Smooth muscle cell (in vitro differentiated cells): ENCODE data around the gene TMEM256. TPM values are rescaled to one million over a fixed set of nuclear protein-coding genes. Genes with fewer than 3 reads are reported as not detected.

Experiments
- DNase-seq: peaks from one replicate; lab custom pipeline; 2025; ENCODE audit not compliant: unreplicated experiment; lab: John Stamatoyannopoulos, UW
- H2AFZ ChIP-seq: fragments of 200-600 bp; sonication (generic); 2 replicates; pipeline ENCODE4 v1.6.0; 2016; ENCODE audit warnings: antibody characterized with exemption, low read depth, mild to moderate bottlenecking
- H3F3A ChIP-seq: fragments of 200-600 bp; sonication (generic); 2 replicates; pipeline ENCODE4 v1.6.0; 2017; ENCODE audit warnings: antibody characterized with exemption, low read depth
- H3K27ac ChIP-seq: fragments of 200-600 bp; sonication (generic); 2 replicates; pipeline ENCODE4 v1.5.1; 2016; ENCODE audit warnings: low read depth, mild to moderate bottlenecking
- H3K27me3 ChIP-seq: fragments of 200-600 bp; sonication (generic); 2 replicates; pipeline ENCODE4 v1.6.1; 2016; ENCODE audit warnings: low read depth, mild to moderate bottlenecking
- H3K36me3 ChIP-seq: fragments of 200-600 bp; sonication (generic); 2 replicates; pipeline ENCODE4 v1.5.1; 2016; ENCODE audit warnings: low read depth
- H3K4me1 ChIP-seq: fragments of 200-600 bp; sonication (generic); 2 replicates; pipeline ENCODE4 v1.5.1; 2016; ENCODE audit warnings: low read depth
- H3K4me2 ChIP-seq: fragments of 200-600 bp; sonication (generic); 2 replicates; pipeline ENCODE4 v1.6.0; 2016; ENCODE audit warnings: mild to moderate bottlenecking
- H3K4me3 ChIP-seq: fragments of 200-600 bp; sonication (generic); 2 replicates; pipeline ENCODE4 v1.5.1; 2016; ENCODE audit warnings: mild to moderate bottlenecking
- H3K79me2 ChIP-seq: fragments of 200-600 bp; sonication (generic); 2 replicates; pipeline ENCODE4 v1.6.0; 2016; ENCODE audit warnings: low read depth, mild to moderate bottlenecking
- H3K9ac ChIP-seq: fragments of 200-600 bp; sonication (generic); 2 replicates; pipeline ENCODE4 v1.6.0; 2016; ENCODE audit warnings: low read depth
- H3K9me3 ChIP-seq: fragments of 200-600 bp; sonication (generic); replicated peaks from 2 replicates; pipeline ENCODE4 v1.5.1; 2016; ENCODE audit warnings: low read depth
- H4K20me1 ChIP-seq: fragments of 200-600 bp; sonication (generic); 2 replicates; pipeline ENCODE4 v1.6.0; 2016; ENCODE audit warnings: low read depth
- WGBS: methylation state at CpG from one replicate; pipeline ENCODE4 v1.1.7; 2016; ENCODE audit warnings: low lambda C conversion rate; 5-methylcytosine and 5-hydroxymethylcytosine counted together
- polyA plus RNA-seq: library from polyadenylated mRNA; unstranded; fragments of >200 nt; fragmentation: Nextera tagmentation; extraction: Ambion mirVana; gene quantifications from 2 replicates; pipeline ENCODE4 v1.2.1, GENCODE V29; 2016
- total RNA-seq: library from RNA; depleted of rRNA; stranded (reverse); fragments of >200 nt; gene quantifications from 2 replicates; pipeline ENCODE4 v1.2.3, GENCODE V29; 2014
- TF ChIP-seq, protein P1 (sequence below): fragments of 200-600 bp; sonication (generic); IDR thresholded peaks from 2 replicates; pipeline ENCODE4 v1.5.1; 2017; ENCODE audit warnings: borderline replicate concordance, mild to moderate bottlenecking, antibody characterized with exemption; ENCODE audit not compliant: insufficient read depth, poor library complexity, severe bottlenecking

The TMEM256 gene
- total and polyA plus RNA-seq, 2 experiments from 2014 or later: 87.9 to 133 TPM

DNA sequence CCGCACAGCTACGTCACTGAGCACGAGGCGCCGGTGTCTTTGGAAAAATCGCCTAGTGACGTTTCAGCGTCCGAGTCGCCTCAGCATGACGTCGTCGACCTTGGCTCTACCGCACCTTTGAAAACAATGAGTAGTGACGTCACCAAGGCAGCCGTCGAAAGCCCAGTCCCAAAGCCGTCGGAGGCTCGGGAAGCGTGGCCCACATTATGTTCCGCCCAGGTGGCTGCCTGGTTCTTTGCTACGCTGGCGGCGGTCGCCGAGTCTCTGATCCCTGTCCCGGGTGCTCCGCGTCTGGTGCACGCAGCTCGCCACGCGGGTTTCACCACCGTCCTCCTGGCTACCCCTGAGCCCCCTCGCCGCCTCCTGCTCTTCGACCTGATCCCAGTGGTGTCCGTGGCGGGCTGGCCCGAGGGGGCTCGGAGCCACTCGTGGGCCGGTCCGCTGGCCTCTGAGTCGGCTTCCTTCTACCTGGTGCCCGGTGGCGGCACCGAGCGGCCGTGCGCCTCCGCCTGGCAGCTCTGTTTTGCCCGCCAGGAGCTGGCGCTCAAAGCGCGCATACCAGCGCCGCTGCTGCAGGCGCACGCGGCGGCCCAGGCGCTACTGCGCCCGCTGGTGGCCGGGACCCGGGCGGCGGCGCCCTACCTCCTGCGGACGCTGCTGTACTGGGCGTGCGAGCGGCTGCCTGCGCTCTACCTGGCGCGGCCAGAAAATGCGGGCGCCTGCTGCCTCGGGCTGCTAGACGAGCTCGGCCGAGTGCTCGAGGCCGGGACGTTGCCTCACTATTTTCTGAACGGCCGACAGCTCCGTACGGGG, 32.9 kb upstream of the TMEM256 start:
- no peak overlapping the region for H2AFZ ChIP-seq
- H4K20me1 ChIP-seq: peaks cover 12% of the 10 kb centered on the region
- peaks cover 16% of the 10 kb centered on the region for H3F3A ChIP-seq
- TF ChIP-seq, protein P1, sequence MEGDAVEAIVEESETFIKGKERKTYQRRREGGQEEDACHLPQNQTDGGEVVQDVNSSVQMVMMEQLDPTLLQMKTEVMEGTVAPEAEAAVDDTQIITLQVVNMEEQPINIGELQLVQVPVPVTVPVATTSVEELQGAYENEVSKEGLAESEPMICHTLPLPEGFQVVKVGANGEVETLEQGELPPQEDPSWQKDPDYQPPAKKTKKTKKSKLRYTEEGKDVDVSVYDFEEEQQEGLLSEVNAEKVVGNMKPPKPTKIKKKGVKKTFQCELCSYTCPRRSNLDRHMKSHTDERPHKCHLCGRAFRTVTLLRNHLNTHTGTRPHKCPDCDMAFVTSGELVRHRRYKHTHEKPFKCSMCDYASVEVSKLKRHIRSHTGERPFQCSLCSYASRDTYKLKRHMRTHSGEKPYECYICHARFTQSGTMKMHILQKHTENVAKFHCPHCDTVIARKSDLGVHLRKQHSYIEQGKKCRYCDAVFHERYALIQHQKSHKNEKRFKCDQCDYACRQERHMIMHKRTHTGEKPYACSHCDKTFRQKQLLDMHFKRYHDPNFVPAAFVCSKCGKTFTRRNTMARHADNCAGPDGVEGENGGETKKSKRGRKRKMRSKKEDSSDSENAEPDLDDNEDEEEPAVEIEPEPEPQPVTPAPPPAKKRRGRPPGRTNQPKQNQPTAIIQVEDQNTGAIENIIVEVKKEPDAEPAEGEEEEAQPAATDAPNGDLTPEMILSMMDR: peak; percentile 68
- 4% methylated on average over 92 of the region's 92 CpGs for WGBS
- no peaks in the 10 kb centered on the region for H3K36me3 ChIP-seq
- H3K79me2 ChIP-seq: no peaks in the 10 kb centered on the region
- no peak overlapping the region for H3K9ac ChIP-seq
- no peaks in the 10 kb centered on the region for H3K9me3 ChIP-seq
- peaks cover 22% of the 10 kb centered on the region for H3K4me1 ChIP-seq
- no peak for DNase-seq
- H3K27me3 ChIP-seq: no peaks in the 10 kb centered on the region
- H3K27ac ChIP-seq: peak overlapping the region; percentile 70
- H3K4me2 ChIP-seq: peak overlapping the region; percentile 88
- peak overlapping the region; percentile 61 for H3K4me3 ChIP-seq

DNA sequence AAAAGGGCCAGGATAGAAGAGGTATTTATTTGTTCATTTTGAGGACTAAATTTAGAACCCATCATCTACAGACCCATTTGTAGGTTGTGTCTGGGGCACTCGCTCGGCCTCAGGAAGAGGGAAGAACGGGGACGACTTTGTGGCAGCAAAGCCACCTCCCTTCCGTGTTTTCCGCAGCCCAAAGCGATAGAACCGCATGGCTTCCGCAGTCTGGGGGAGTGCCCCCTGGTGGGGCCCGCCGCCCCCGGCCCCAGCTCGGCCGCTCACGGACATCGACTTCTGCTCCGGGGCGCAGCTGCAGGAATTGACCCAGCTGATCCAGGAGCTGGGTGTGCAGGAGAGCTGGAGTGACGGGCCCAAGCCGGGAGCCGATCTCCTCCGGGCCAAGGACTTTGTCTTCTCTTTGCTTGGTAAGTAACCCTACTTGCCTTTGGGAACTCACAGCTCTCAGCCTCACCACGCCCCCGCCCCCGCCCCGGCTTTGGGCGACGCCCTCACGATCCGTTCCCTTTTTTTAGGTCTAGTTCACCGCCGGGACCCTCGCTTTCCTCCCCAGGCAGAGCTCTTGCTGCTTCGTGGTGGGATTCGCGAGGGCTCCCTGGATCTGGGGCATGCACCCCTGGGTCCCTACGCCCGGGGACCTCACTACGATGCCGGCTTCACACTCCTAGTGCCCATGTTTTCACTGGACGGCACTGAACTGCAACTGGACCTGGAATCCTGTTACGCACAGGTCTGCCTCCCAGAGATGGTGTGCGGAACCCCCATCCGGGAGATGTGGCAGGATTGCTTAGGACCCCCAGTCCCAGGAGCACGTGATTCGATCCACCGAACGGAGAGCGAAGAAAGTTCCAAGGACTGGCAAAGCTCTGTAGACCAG, 32.0 kb upstream of the TMEM256 start:
- TF ChIP-seq, protein P1: peak; percentile 23
- peak overlapping the region; percentile 40 for H2AFZ ChIP-seq
- H3K27ac ChIP-seq: peak overlapping the region; percentile 70
- peak overlapping the region; percentile 7 for H3K9ac ChIP-seq
- H3K27me3 ChIP-seq: no peaks in the 10 kb centered on the region
- H3F3A ChIP-seq: peaks cover 9% of the 10 kb centered on the region
- peak overlapping the region; percentile 88 for H3K4me2 ChIP-seq
- peak overlapping the region; percentile 61 for H3K4me3 ChIP-seq
- no peak for DNase-seq
- H3K9me3 ChIP-seq: no peaks in the 10 kb centered on the region
- no peaks in the 10 kb centered on the region for H3K79me2 ChIP-seq
- whole genome bisulfite sequencing: 8% methylated on average over 45 of the region's 49 CpGs
- peaks cover 18% of the 10 kb centered on the region for H3K4me1 ChIP-seq
- H4K20me1 ChIP-seq: peaks cover 4% of the 10 kb centered on the region
- H3K36me3 ChIP-seq: no peaks in the 10 kb centered on the region

DNA sequence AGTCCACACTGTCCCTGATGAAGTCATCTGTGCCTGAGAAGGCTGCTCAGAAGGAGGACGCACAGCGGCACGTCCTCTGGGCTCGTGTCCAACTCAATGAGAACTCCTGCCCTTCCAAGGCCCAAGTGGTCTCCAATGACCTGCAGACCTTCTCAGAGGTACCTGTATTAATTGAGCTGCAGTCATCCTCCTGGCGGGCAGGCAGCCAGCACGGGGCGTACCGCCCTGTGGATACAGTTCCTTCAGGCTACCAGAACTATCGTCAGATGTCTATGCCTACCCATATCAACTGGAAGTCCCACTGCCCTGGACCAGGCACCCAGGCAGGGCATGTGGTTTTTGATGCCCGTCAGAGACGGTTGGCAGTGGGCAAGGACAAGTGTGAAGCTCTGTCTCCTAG, 28.4 kb upstream of the TMEM256 start:
- H3K4me3 ChIP-seq: no peak overlapping the region
- DNase-seq: no peak
- H3K27ac ChIP-seq: no peak overlapping the region
- H3K36me3 ChIP-seq: no peaks in the 10 kb centered on the region
- 93% methylated on average over 11 of the region's 11 CpGs for WGBS
- H3K79me2 ChIP-seq: no peaks in the 10 kb centered on the region
- H3F3A ChIP-seq: no peaks in the 10 kb centered on the region
- no peaks in the 10 kb centered on the region for H3K27me3 ChIP-seq
- H4K20me1 ChIP-seq: no peaks in the 10 kb centered on the region
- TF ChIP-seq, protein P1: no peak
- H3K9ac ChIP-seq: no peak overlapping the region
- H2AFZ ChIP-seq: no peak overlapping the region
- no peaks in the 10 kb centered on the region for H3K9me3 ChIP-seq
- peaks cover 2% of the 10 kb centered on the region for H3K4me1 ChIP-seq
- H3K4me2 ChIP-seq: no peak overlapping the region
